ENCODE data around the gene EFNA3. TPM values are rescaled to one million over a fixed set of nuclear protein-coding genes. Genes with fewer than 3 reads are reported as not detected.

EFNA3 gene
- total RNA-seq, 6 experiments from 2014 or later, result 0.25 to 0.87 (median 0.55) TPM

DNA sequence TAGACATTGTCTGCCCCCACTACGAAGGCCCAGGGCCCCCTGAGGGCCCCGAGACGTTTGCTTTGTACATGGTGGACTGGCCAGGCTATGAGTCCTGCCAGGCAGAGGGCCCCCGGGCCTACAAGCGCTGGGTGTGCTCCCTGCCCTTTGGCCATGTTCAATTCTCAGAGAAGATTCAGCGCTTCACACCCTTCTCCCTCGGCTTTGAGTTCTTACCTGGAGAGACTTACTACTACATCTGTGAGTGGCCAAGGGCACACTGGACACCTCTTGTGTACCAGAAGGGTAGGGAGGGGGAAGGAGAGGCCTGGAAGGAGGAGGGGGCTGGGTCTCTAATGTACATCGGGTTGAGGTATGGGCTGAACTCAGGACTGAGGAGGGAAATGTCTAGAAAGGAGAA lies 11.9 kb upstream of the EFNA3 start:
- DNase-seq, result no peak
- Mint-ChIP-seq H3K27me3 (ENCODE audit: insufficient read depth) (no peaks in the 10 kb centered on the region; the same call in none of the 2 replicates), H3K4me1 (ENCODE audit: low read depth) (peaks cover 33% of the 10 kb centered on the region), H3K9me3 (no peaks in the 10 kb centered on the region), H3K36me3 (ENCODE audit: low read depth) (peaks cover 4% of the 10 kb centered on the region; the same call in 1 of the 2 replicates), H3K4me3 (no peak overlapping the region), H3K27ac (no peak overlapping the region)
- TF ChIP-seq, protein P1, sequence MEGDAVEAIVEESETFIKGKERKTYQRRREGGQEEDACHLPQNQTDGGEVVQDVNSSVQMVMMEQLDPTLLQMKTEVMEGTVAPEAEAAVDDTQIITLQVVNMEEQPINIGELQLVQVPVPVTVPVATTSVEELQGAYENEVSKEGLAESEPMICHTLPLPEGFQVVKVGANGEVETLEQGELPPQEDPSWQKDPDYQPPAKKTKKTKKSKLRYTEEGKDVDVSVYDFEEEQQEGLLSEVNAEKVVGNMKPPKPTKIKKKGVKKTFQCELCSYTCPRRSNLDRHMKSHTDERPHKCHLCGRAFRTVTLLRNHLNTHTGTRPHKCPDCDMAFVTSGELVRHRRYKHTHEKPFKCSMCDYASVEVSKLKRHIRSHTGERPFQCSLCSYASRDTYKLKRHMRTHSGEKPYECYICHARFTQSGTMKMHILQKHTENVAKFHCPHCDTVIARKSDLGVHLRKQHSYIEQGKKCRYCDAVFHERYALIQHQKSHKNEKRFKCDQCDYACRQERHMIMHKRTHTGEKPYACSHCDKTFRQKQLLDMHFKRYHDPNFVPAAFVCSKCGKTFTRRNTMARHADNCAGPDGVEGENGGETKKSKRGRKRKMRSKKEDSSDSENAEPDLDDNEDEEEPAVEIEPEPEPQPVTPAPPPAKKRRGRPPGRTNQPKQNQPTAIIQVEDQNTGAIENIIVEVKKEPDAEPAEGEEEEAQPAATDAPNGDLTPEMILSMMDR (IDR thresholded peaks at IDR 0.05), result no peak

DNA sequence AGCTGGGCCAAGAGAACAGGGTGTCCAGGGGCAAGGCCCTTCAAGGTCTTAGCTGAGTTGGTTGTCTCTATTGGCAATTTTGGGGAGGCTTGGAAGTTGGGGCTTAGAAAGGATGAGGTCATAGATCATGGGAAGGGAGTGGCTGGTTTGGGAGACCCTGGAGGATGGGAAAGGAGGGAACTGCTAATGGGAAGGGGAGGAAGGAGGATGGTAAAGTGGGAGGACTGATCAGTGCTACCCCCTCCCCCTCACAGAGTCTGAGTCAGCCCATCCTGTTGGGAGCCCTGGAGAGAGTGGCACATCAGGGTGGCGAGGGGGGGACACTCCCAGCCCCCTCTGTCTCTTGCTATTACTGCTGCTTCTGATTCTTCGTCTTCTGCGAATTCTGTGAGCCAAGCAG lies 10.0 kb upstream of the EFNA3 start:
- Mint-ChIP-seq H3K36me3 (ENCODE audit: low read depth) (peaks cover 4% of the 10 kb centered on the region; the same call in 1 of the 2 replicates), H3K27me3 (ENCODE audit: insufficient read depth) (no peaks in the 10 kb centered on the region; the same call in 1 of the 2 replicates), H3K9me3 (no peaks in the 10 kb centered on the region), H3K27ac (no peak overlapping the region), H3K4me1 (ENCODE audit: low read depth) (peaks cover 20% of the 10 kb centered on the region), H3K4me3 (no peak overlapping the region)
- DNase-seq, result no peak
- TF ChIP-seq, protein P1 (IDR thresholded peaks at IDR 0.05), result no peak

DNA sequence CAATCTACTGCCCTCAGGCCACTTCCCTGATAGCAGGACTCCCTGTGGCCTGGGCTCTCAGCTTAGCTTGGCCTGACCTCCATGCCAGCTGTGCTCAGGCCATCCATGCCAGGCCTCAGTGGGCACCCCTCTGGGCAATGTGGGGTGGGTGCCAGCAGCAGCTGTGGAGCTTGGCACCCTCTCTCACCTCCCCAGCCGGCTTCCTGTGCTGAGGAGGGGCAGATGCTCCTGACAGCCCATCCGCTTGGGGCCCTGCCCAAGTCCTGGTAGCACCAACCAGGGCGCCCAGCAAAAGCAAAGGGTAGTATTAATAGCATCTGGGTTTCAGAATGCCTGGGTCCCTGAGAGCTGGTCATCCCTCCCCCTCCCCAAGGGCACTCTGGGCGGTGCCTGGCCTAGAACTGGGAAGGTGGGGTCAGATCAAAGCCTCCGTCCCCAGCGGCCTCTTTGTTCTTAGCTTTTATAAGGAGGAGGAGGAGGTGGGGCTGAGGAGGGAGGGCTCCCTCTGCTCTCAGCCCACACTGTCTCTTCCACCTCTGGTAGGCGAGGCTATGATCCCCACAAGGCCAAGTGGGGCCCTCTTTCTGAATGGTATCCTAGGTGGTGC lies 9.0 kb upstream of the EFNA3 start:
- peaks cover 5% of the 10 kb centered on the region; the same call in 1 of the 2 replicates for H3K27me3 Mint-ChIP-seq (ENCODE audit: insufficient read depth)
- no peak overlapping the region for H3K4me3 Mint-ChIP-seq
- H3K27ac Mint-ChIP-seq, result no peak overlapping the region
- H3K9me3 Mint-ChIP-seq, result no peaks in the 10 kb centered on the region
- no peak for DNase-seq
- TF ChIP-seq, protein P1 (IDR thresholded peaks at IDR 0.05), result no peak
- peaks cover 4% of the 10 kb centered on the region; the same call in 1 of the 2 replicates for H3K36me3 Mint-ChIP-seq (ENCODE audit: low read depth)
- H3K4me1 Mint-ChIP-seq (ENCODE audit: low read depth), result peaks cover 13% of the 10 kb centered on the region

DNA sequence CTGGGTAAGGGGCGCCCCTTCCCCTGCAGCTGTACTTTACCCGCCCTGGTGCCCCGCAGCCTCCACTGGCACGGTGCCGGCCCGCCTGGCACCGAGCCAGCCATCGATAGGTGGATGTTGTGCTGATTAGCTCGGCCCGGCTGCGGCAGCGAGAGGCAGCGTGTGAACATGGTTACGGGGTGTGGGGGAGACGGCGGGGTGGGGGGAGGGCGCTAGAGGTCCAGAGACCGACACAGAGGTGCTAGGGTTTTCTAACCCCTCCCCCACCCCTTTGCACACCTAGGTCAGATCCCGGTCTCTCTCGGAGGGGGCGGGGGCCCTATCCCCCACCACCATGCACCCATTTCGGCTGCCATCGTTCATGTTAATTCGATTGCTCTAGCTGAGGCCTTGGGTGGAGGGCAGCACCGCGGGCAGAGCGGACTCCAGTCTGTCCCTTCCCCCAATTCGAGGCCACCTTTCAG lies 8.4 kb upstream of the EFNA3 start:
- no peak for DNase-seq
- no peaks in the 10 kb centered on the region for H3K9me3 Mint-ChIP-seq
- peaks cover 4% of the 10 kb centered on the region; the same call in 1 of the 2 replicates for H3K36me3 Mint-ChIP-seq (ENCODE audit: low read depth)
- peaks cover 8% of the 10 kb centered on the region; the same call in 1 of the 2 replicates for H3K27me3 Mint-ChIP-seq (ENCODE audit: insufficient read depth)
- H3K4me3 Mint-ChIP-seq, result no peak overlapping the region
- peak overlapping the region; percentile 26; the same call in 1 of the 2 replicates for H3K27ac Mint-ChIP-seq
- TF ChIP-seq, protein P1 (IDR thresholded peaks at IDR 0.05), result no peak
- peaks cover 11% of the 10 kb centered on the region; the same call in 1 of the 2 replicates for H3K4me1 Mint-ChIP-seq (ENCODE audit: low read depth)

DNA sequence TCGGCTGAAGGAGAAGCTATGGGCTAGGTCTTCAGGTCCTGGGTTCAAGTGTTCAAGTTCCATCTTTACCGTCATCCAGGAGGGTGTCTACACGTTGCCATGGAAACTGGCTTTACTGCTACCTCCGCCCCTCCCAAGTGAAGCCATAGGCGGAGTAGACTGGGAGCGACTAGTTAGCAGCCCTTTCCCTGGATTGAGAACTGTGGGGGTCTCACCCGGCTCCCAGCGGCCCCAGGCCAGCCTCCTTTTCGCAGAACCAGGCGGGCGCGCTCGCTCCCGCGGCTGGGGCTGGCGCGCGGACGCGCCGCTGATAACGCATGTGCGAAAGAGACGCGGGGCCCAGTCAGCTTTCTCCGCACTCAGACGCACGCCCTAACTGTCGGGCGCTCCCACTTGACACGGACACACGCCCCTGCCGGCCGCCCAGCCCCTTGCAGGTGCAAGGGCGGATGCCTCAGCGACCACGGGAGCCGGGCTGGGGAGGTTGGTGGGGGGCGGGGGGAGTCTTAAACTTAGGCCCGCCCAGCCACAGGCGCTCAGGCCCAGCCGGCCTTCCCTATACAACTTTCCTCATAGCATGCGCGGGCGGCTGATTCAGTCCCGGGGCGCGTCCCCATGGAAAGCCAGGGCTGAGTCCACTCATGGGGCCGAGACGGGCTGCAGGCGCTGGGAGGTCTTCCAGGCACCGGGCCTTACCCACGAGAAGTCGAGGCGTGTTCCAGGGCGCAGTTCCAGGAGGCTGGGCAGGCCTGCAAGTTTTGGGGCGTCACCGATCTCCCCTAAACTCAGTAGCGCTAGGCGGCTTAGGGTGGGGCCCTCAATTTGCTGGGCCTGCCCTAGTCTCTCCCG lies 7.7 kb upstream of the EFNA3 start:
- Mint-ChIP-seq H3K9me3 (no peaks in the 10 kb centered on the region), H3K27ac (peak overlapping the region; percentile 26; the same call in 1 of the 2 replicates), H3K27me3 (ENCODE audit: insufficient read depth) (peaks cover 14% of the 10 kb centered on the region), H3K36me3 (ENCODE audit: low read depth) (peaks cover 3% of the 10 kb centered on the region; the same call in 1 of the 2 replicates), H3K4me1 (ENCODE audit: low read depth) (peaks cover 11% of the 10 kb centered on the region; the same call in 1 of the 2 replicates), H3K4me3 (peak overlapping the region; percentile 50)
- TF ChIP-seq, protein P1 (IDR thresholded peaks at IDR 0.05), result peak; percentile 73
- peak; percentile 65 for DNase-seq
